HepG2 (cell line): ENCODE measurements around the gene CLCN1. TPM values are rescaled to one million over a fixed set of nuclear protein-coding genes. Genes with fewer than 3 reads are reported as not detected.

Experiments used
- ATAC-seq: fragments of 200-7000 bp; cut with Tn5 transposase; 3 replicates; pipeline ENCODE4 v1.9.1; 2020; ENCODE audit warnings: mild to moderate bottlenecking, moderate library complexity
- BruUV-seq: library from RNA; stranded (reverse); fragments of 400-500 nt; replicated peaks from 2 replicates; lab custom pipeline; 2021; lab: Mats Ljungman, UMichigan
- CTCF ChIA-PET: fragments of 300-600 bp; formaldehyde crosslinking; extraction: SDS; loops from one replicate; lab custom pipeline; 2021; ENCODE audit warnings: low total read pairs, inconsistent platforms, low intra/inter-chr PET ratio; lab: Yijun Ruan, JAX
- POLR2A ChIA-PET: fragments of 350-600 bp; sonication (Branson Sonifier 250); formaldehyde crosslinking; loops from one replicate; lab custom pipeline; 2020; ENCODE audit warnings: antibody characterized with exemption, inconsistent platforms; lab: Yijun Ruan, JAX
- DNase-seq: peaks from one replicate; pipeline ENCODE4 v3.0.0-alpha.2; 2015; ENCODE audit warnings: low spot score
- FAIRE-seq: peaks from 3 replicates; lab custom pipeline; 2011; peaks lifted over from hg19 to GRCh38; lab: Jason Lieb, UNC
- H2AFZ ChIP-seq: one replicate; pipeline ENCODE4 v1.6.1; 2011; ENCODE audit warnings: low read length, inconsistent platforms
- H3K27ac ChIP-seq: fragments of 300-600 bp; 3 replicates; pipeline ENCODE4 v1.8.0; 2011; ENCODE audit warnings: mixed run types, mild to moderate bottlenecking, mixed read lengths, low read length, inconsistent platforms; ENCODE audit not compliant: insufficient read depth; ENCODE audit errors: extremely low read length
- H3K27me3 ChIP-seq, 2 experiments: fragments of 200-600 bp in 1 of 2; 2 replicates in 1 of 2; 3 replicates in 1 of 2; pipeline versions ENCODE4 v1.6.0 to v1.8.0; 2011; ENCODE audit warnings: low read length in 2 of 2, mild to moderate bottlenecking in 2 of 2, moderate library complexity in 2 of 2, inconsistent platforms in 1 of 2; ENCODE audit not compliant: insufficient read depth in 2 of 2, control insufficient read depth in 1 of 2
- H3K36me3 ChIP-seq, 2 experiments: fragments of 200-600 bp in 1 of 2; replicated peaks in 1 of 2; 2 replicates in 1 of 2; 3 replicates in 1 of 2; pipeline versions ENCODE4 v1.5.1 to v1.8.0; 2011; ENCODE audit warnings: low read length in 2 of 2, inconsistent platforms in 1 of 2; ENCODE audit not compliant: insufficient read depth in 2 of 2, control insufficient read depth in 1 of 2
- H3K4me1 ChIP-seq: 2 replicates; pipeline ENCODE4 v1.5.1; 2012; ENCODE audit warnings: low read length, inconsistent platforms; ENCODE audit not compliant: insufficient read depth
- H3K4me2 ChIP-seq: 2 replicates; pipeline ENCODE4 v1.6.0; 2011; ENCODE audit warnings: low read depth, low read length, inconsistent platforms
- H3K4me3 ChIP-seq, 3 experiments: fragments of 200-600 bp in 1 of 3; sonication (generic), shearing (Covaris generic) in 1 of 3; replicated peaks in 1 of 3; 2 replicates each; pipeline ENCODE4 v1.5.1; 2011 to 2016; ENCODE audit warnings: low read length in 3 of 3, inconsistent platforms in 2 of 3, low read depth in 2 of 3, mild to moderate bottlenecking in 2 of 3, control low read depth in 1 of 3, mixed read lengths in 1 of 3; ENCODE audit not compliant: insufficient read depth in 1 of 3
- H3K79me2 ChIP-seq: one replicate; pipeline ENCODE4 v1.6.1; 2011; ENCODE audit warnings: low read length, inconsistent platforms; ENCODE audit not compliant: insufficient read depth
- H3K9ac ChIP-seq: 2 replicates; pipeline ENCODE4 v1.6.0; 2011; ENCODE audit warnings: mild to moderate bottlenecking, low read depth, low read length, inconsistent platforms; ENCODE audit not compliant: insufficient read depth
- H3K9me3 ChIP-seq: 2 replicates; pipeline ENCODE4 v1.5.1; 2012; ENCODE audit warnings: mild to moderate bottlenecking, low read length
- H4K20me1 ChIP-seq: 2 replicates; pipeline ENCODE4 v1.6.0; 2011; ENCODE audit warnings: inconsistent platforms, mild to moderate bottlenecking, low read length, moderate library complexity; ENCODE audit not compliant: insufficient read depth
- CTCF ChIP-seq: sonication (generic); formaldehyde crosslinking; IDR thresholded peaks from 2 replicates; pipeline ENCODE4 v1.5.0; 2020; ENCODE audit warnings: mild to moderate bottlenecking, missing genetic modification reagents, moderate library complexity
- REST ChIP-seq, 2 experiments: IDR thresholded peaks; 2 replicates each; pipeline ENCODE4 v1.6.1; 2011 to 2012; ENCODE audit warnings: low read length in 2 of 2, borderline replicate concordance in 1 of 2, low read depth in 1 of 2, mild to moderate bottlenecking in 1 of 2, moderate library complexity in 1 of 2
- STAG1 ChIP-seq: sonication (generic); formaldehyde crosslinking; IDR thresholded peaks from 2 replicates; pipeline ENCODE4 v1.4.0; 2020; ENCODE audit warnings: missing genetic modification reagents
- ZNF850 ChIP-seq: sonication (generic); formaldehyde crosslinking; conservative IDR thresholded peaks from 2 replicates; pipeline ENCODE4 v1.9.0; 2021; ENCODE audit warnings: mild to moderate bottlenecking, missing genetic modification reagents
- WGBS: methylation state at CpG from one replicate; pipeline ENCODE4 v1.1.6; 2017; ENCODE audit warnings: low lambda C conversion rate; 5-methylcytosine and 5-hydroxymethylcytosine counted together
- in situ Hi-C: cut with HindIII; loops from 2 replicates; pipeline ENCODE4 v1.10.0; 2017; ENCODE audit warnings: low pct_unique_long_range_greater_than_20kb; ENCODE audit not compliant: extremely low pct_ligation_motif_present
- intact Hi-C: fragments of 100-400 bp; cut with micrococcal nuclease; formaldehyde crosslinking; loops from one replicate; pipeline ENCODE4 v1.10.0; 2022; ENCODE audit not compliant: unreplicated experiment
- polyA plus RNA-seq, 8 experiments: library from polyadenylated mRNA; depleted of rRNA in 3 of 8; stranded (reverse) in 7 of 8; unstranded in 1 of 8; fragments of >200 nt; fragmentation: Illumina TruSeq in 4 of 8; extraction: Trizol in 4 of 8; gene quantifications; 2 replicates each; pipeline versions ENCODE4 v1.2.1 to v1.2.3, GENCODE V29; 2011 to 2016; ENCODE audit warnings: low read depth in 4 of 8, missing spikeins in 1 of 8, mixed read lengths in 1 of 8; ENCODE audit not compliant: insufficient read depth in 1 of 8
- total RNA-seq, 5 experiments: library from RNA; depleted of rRNA; stranded (reverse); fragments of >200 nt; fragmentation: Illumina TruSeq; extraction: Trizol; gene quantifications; 2 replicates each; pipeline ENCODE4 v1.2.3, GENCODE V29; 2016; ENCODE audit warnings: low read depth in 1 of 5

The CLCN1 gene
- total and polyA plus RNA-seq, 2 of the 13 experiments (the other 11 are each of a cell fraction or from before 2014, with no cell fraction given) = 0.01 TPM; not detected in 1

- peak; percentile 49 for TF ChIP-seq CTCF
- TF ChIP-seq REST (IDR thresholded peaks at IDR 0.05; ENCODE audit: borderline replicate concordance in 1 of 2, low read depth in 1 of 2, low read length in 2 of 2) = peak in 1 of 2 experiments; percentile 79
- no peak for TF ChIP-seq ZNF850 (CRISPR knock-in tag)
- peak; percentile 56 for TF ChIP-seq STAG1 (CRISPR knock-in tag)
- DNase-seq (no peak), FAIRE-seq (no peak), ATAC-seq (peak; percentile 48)
- no peak overlapping the region for H3K27ac ChIP-seq
- WGBS = 52% methylated on average over 4 of the region's 4 CpGs
- H3K4me1 ChIP-seq = peaks cover 31% of the 10 kb centered on the region
- H2AFZ ChIP-seq = no peak overlapping the region
- no peaks in the 10 kb centered on the region for H3K79me2 ChIP-seq
- no peak overlapping the region for H3K9ac ChIP-seq
- H4K20me1 ChIP-seq = no peaks in the 10 kb centered on the region
- H3K36me3 ChIP-seq = no peaks in the 10 kb centered on the region
- no peak overlapping the region for H3K4me3 ChIP-seq
- intact Hi-C loops = loop anchor here (1.0 kb wide), 1 partner anchor 95 kb away; no protein-coding TSS in a partner anchor
- no TSS peak for BruUV-seq
- H3K4me2 ChIP-seq = no peak overlapping the region
- POLR2A ChIA-PET = no interaction called here
- H3K9me3 ChIP-seq = no peaks in the 10 kb centered on the region
- H3K27me3 ChIP-seq = peaks cover 0 to 7% of the 10 kb centered on the region in 2 experiments; a peak in 2 of 5 replicates
- in situ Hi-C loops = loop anchor here (5.0 kb wide), 1 partner anchor 96 kb away; no protein-coding TSS in a partner anchor
- CTCF ChIA-PET = interaction anchor here (0.7 kb wide), 1 partner anchor 89 kb away, joined by 3 read pairs; no protein-coding TSS in a partner anchor
Measured at GRCh38 chr7:143321734-143322133, 5.8 kb downstream of the CLCN1 start.
